Astrocyte (in vitro differentiated cells and primary cell): Measurements from ENCODE around the gene GOLGA7B. TPM values are rescaled to one million over a fixed set of nuclear protein-coding genes. Genes with fewer than 3 reads are reported as not detected.

Source experiments
- DNase-seq: peaks from one replicate; pipeline ENCODE4 v3.0.0-alpha.2; 2010; ENCODE audit warnings: low read depth
- FAIRE-seq: peaks from 2 replicates; lab custom pipeline; 2011; peaks lifted over from hg19 to GRCh38; lab: Jason Lieb, UNC
- H2AFZ ChIP-seq: 2 replicates; pipeline ENCODE4 v1.6.0; 2012; ENCODE audit warnings: low read depth, low read length, inconsistent platforms
- H3K27ac ChIP-seq: 2 replicates; pipeline ENCODE4 v1.5.1; 2011; ENCODE audit warnings: low read depth, low read length, inconsistent platforms
- H3K27me3 ChIP-seq: 2 replicates; pipeline ENCODE4 v1.6.0; 2011; ENCODE audit warnings: low read length, inconsistent platforms; ENCODE audit not compliant: insufficient read depth
- H3K36me3 ChIP-seq: 2 replicates; pipeline ENCODE4 v1.5.1; 2011; ENCODE audit warnings: low read length, inconsistent platforms; ENCODE audit not compliant: insufficient read depth
- H3K4me1 ChIP-seq: 2 replicates; pipeline ENCODE4 v1.5.1; 2011; ENCODE audit warnings: low read length, inconsistent platforms; ENCODE audit not compliant: insufficient read depth
- H3K4me2 ChIP-seq: 2 replicates; pipeline ENCODE4 v1.6.0; 2012; ENCODE audit warnings: low read length, inconsistent platforms
- H3K4me3 ChIP-seq: 2 replicates; pipeline ENCODE4 v1.5.1; 2011; ENCODE audit warnings: low read depth, mild to moderate bottlenecking, low read length, inconsistent platforms; ENCODE audit not compliant: insufficient read depth
- H3K79me2 ChIP-seq: 2 replicates; pipeline ENCODE4 v1.6.0; 2012; ENCODE audit warnings: mild to moderate bottlenecking, low read length, inconsistent platforms; ENCODE audit not compliant: insufficient read depth
- H3K9ac ChIP-seq: 2 replicates; pipeline ENCODE4 v1.6.0; 2012; ENCODE audit warnings: mild to moderate bottlenecking, low read length, inconsistent platforms
- H3K9me3 ChIP-seq: 2 replicates; pipeline ENCODE4 v1.5.1; 2012; ENCODE audit warnings: low read depth, mild to moderate bottlenecking, low read length, inconsistent platforms; ENCODE audit not compliant: insufficient read depth
- H4K20me1 ChIP-seq: 2 replicates; pipeline ENCODE4 v1.6.0; 2012; ENCODE audit warnings: low read length, inconsistent platforms; ENCODE audit not compliant: insufficient read depth
- H3K27ac Mint-ChIP-seq: one replicate; pipeline ENCODE4 v1.8.0; 2021; ENCODE audit warnings: mild to moderate bottlenecking, mixed read lengths; ENCODE audit not compliant: unreplicated experiment
- H3K27me3 Mint-ChIP-seq: one replicate; pipeline ENCODE4 v1.8.0; 2021; ENCODE audit warnings: low read depth, mixed read lengths; ENCODE audit not compliant: unreplicated experiment
- H3K36me3 Mint-ChIP-seq: one replicate; pipeline ENCODE4 v1.8.0; 2021; ENCODE audit warnings: low read depth, mixed read lengths; ENCODE audit not compliant: unreplicated experiment
- H3K4me1 Mint-ChIP-seq: one replicate; pipeline ENCODE4 v1.8.0; 2021; ENCODE audit warnings: low read depth, mixed read lengths; ENCODE audit not compliant: unreplicated experiment
- H3K4me3 Mint-ChIP-seq: one replicate; pipeline ENCODE4 v1.8.0; 2021; ENCODE audit warnings: mild to moderate bottlenecking, moderate library complexity, mixed read lengths; ENCODE audit not compliant: unreplicated experiment
- H3K9me3 Mint-ChIP-seq: one replicate; pipeline ENCODE4 v1.8.0; 2021; ENCODE audit warnings: mild to moderate bottlenecking, mixed read lengths; ENCODE audit not compliant: unreplicated experiment
- EZH2 ChIP-seq: IDR thresholded peaks from 2 replicates; pipeline ENCODE4 v1.6.1; 2012; ENCODE audit warnings: mild to moderate bottlenecking, low read length, inconsistent platforms; ENCODE audit not compliant: insufficient read depth
- total RNA-seq: library from RNA; stranded (reverse); gene quantifications from 2 replicates; pipeline ENCODE4 v1.2.1, GENCODE V29; 2021
- TF ChIP-seq, protein P1 (sequence below): IDR thresholded peaks from 2 replicates; pipeline ENCODE4 v1.5.1; 2011; ENCODE audit warnings: low read depth, mild to moderate bottlenecking, inconsistent platforms, low read length, moderate library complexity; ENCODE audit not compliant: insufficient read depth

Gene GOLGA7B
- total RNA-seq, 1 donor from 2014 or later: 0.16 TPM

DNA sequence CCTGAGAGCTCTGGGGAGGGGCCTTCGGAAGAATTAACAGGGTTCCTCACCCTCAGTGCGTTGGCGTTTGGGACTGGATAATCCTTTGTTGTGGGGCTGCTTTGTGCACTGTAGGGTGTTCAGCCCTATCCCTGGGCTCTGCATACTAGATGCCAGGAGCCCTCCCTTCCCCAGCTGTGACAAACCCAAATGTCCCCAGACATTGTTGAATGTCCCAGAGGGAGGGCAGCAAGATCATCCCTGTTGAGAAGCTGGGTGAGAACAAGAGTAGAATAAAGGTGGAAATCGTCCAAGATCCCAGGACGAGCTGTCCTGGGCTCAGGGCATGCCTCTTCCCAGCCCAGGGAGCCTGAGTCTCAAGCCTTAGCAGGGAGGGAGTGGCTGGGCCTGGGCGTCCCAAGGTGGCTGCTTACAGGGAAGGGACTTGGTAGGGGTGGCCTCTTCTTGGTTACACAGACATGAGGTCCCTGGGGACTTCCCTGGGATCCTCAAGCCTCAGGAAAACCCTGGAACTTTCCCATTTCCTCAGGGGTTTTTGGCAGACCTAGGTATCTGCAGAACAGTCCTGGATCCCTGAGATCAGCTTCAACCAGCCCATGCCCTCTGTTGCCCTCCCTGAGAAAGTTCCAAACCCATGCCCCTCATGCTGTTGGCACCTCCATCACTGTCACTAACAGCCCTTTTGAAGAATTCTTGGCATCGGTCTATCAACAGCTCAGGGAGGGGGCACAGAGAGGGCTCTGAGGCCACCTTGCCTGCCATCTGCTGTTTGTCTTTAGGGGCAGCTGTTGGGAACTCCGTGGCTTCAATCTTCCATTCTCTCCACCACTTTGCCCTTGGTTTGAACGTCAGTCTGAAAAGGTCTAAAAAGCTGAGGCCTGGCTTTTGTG, 53.7 kb downstream of the GOLGA7B start:
- Histone ChIP-seq H3K9ac (no peak overlapping the region), H3K4me1 (no peaks in the 10 kb centered on the region), H3K27ac (no peak overlapping the region), H3K79me2 (no peaks in the 10 kb centered on the region), H3K36me3 (no peaks in the 10 kb centered on the region), H4K20me1 (no peaks in the 10 kb centered on the region), H3K27me3 (peaks cover 2% of the 10 kb centered on the region), H3K4me3 (no peak overlapping the region), H3K4me2 (no peak overlapping the region), H3K9me3 (no peaks in the 10 kb centered on the region), H2AFZ (no peak overlapping the region)
- Mint-ChIP-seq H3K4me1 (peaks cover 6% of the 10 kb centered on the region), H3K27ac (no peak overlapping the region), H3K4me3 (no peak overlapping the region), H3K36me3 (no peaks in the 10 kb centered on the region), H3K9me3 (peaks cover 3% of the 10 kb centered on the region), H3K27me3 (peaks cover 35% of the 10 kb centered on the region)
- FAIRE-seq (no peak), DNase-seq (no peak)
- TF ChIP-seq, protein P1, sequence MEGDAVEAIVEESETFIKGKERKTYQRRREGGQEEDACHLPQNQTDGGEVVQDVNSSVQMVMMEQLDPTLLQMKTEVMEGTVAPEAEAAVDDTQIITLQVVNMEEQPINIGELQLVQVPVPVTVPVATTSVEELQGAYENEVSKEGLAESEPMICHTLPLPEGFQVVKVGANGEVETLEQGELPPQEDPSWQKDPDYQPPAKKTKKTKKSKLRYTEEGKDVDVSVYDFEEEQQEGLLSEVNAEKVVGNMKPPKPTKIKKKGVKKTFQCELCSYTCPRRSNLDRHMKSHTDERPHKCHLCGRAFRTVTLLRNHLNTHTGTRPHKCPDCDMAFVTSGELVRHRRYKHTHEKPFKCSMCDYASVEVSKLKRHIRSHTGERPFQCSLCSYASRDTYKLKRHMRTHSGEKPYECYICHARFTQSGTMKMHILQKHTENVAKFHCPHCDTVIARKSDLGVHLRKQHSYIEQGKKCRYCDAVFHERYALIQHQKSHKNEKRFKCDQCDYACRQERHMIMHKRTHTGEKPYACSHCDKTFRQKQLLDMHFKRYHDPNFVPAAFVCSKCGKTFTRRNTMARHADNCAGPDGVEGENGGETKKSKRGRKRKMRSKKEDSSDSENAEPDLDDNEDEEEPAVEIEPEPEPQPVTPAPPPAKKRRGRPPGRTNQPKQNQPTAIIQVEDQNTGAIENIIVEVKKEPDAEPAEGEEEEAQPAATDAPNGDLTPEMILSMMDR: no peak
- no peak for TF ChIP-seq EZH2

DNA sequence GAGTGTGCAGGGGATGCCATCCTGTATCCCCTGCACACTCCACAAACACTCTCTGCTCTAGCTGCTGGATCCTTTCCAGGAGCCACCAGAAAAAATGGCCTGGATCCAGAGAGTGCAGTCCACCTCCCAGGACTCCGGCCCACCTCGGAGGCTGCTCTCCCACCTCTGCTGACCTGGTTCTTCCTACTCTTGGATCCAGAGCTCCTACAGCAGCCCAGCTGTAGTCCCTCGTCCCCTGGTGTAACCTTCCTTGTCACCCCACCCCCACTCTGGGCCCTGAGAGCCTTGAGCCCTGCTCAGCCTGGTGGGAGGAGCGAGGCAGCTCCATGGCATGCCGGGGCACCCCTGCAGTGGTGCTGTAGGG, 54.4 kb downstream of the GOLGA7B start:
- Histone ChIP-seq H3K9ac (no peak overlapping the region), H3K4me1 (no peaks in the 10 kb centered on the region), H2AFZ (no peak overlapping the region), H3K79me2 (no peaks in the 10 kb centered on the region), H3K27me3 (no peaks in the 10 kb centered on the region), H3K36me3 (no peaks in the 10 kb centered on the region), H3K9me3 (no peaks in the 10 kb centered on the region), H3K27ac (no peak overlapping the region), H3K4me3 (no peak overlapping the region), H4K20me1 (no peaks in the 10 kb centered on the region), H3K4me2 (no peak overlapping the region)
- Mint-ChIP-seq H3K4me1 (peaks cover 6% of the 10 kb centered on the region), H3K9me3 (peaks cover 3% of the 10 kb centered on the region), H3K4me3 (no peak overlapping the region), H3K27me3 (peaks cover 36% of the 10 kb centered on the region), H3K36me3 (no peaks in the 10 kb centered on the region), H3K27ac (no peak overlapping the region)
- DNase-seq: no peak
- FAIRE-seq: no peak
- TF ChIP-seq, protein P1: no peak

DNA sequence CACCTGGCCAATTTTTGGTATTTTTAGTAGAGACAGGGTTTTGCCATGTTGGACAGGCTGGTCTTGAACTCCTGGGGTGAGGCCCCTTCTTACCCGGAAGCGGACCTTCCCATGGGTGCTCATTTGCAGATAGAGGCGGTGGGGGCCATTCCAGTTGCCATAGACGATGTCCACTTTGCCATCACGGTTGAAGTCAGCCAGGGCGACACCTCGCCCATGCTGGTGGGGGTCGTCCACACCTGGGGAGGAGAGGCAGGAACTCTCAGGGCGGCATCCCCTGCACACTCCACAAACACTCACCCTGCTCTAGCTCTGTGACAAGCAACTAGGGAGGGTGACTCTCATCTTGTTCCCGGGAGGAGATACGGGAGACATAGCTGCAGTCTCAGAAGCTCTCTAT, 54.9 kb downstream of the GOLGA7B start:
- Histone ChIP-seq H3K27ac (no peak overlapping the region), H3K4me3 (no peak overlapping the region), H3K36me3 (no peaks in the 10 kb centered on the region), H3K9ac (no peak overlapping the region), H4K20me1 (no peaks in the 10 kb centered on the region), H3K9me3 (no peaks in the 10 kb centered on the region), H3K4me1 (no peaks in the 10 kb centered on the region), H2AFZ (no peak overlapping the region), H3K79me2 (no peaks in the 10 kb centered on the region), H3K4me2 (no peak overlapping the region), H3K27me3 (no peaks in the 10 kb centered on the region)
- Mint-ChIP-seq H3K27ac (no peak overlapping the region), H3K4me3 (no peak overlapping the region), H3K27me3 (peaks cover 37% of the 10 kb centered on the region), H3K9me3 (peaks cover 3% of the 10 kb centered on the region), H3K36me3 (no peaks in the 10 kb centered on the region), H3K4me1 (peaks cover 6% of the 10 kb centered on the region)
- FAIRE-seq: no peak
- no peak for DNase-seq
- TF ChIP-seq EZH2: no peak
- TF ChIP-seq, protein P1: no peak
